Measurements from ENCODE around the gene MAN2B1.
A peak's percentile ranks its signal among the peaks of the same experiment; 100 is the strongest.
"Not testable (repeated sequence)": the region's sequence is repeated elsewhere in the genome, so short reads cannot be mapped to it uniquely, and the experiment has no call there.

The MAN2B1 gene

DNA sequence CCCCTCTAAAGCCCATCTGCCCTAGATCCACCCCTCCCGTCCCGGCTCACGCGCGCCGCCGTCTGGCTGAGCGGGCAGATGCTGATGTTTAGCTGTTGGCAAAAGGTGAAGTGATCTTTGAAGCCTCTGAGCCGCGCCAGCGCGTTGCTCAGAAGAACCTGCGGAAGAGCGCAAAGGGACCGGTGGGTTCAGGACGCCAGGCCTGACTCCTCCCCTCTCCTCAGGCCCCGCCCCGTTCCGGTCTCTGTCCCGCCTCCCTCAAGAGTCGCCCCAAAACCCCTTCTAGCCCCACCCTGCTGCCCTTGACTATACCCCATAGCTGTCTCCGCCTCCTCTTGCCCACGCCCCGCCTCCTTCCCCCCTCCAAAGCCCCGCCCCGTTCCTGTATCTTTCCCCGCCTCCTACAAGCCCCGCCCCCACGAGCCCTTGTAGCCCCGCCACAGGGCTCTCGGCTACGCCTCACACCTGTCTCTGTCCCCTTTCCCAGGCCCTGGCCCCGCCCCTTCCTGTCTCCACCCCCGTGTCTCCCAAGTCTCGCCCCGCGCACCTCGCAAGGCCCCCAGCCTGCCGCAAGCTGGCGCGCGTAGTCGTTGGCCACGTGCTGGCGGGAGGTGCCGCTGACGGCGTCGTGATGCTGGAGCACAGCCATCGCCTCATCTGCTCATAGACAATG lies 9.5 kb downstream of the MAN2B1 start:
- no peak for DNase-seq

DNA sequence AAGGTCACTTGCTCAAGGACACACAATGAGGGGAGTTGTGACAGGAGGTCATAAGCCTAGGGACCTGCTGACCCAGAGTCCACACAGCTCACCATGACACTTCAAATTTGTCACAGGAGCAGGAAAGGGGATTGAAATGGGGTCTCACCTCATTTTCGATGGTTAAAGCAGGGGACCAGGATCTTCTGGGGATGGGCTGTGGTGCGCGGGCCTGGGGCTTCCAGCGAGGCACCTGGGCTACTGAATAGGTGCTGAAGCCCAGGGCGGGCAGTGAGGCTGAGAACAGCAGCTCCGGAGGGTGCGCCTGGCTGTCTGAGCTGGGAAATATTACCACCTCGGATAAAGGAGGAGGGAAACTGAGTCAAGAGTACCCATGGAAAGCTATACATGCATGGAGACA lies 11.0 kb downstream of the MAN2B1 start:
- no peak for DNase-seq

DNA sequence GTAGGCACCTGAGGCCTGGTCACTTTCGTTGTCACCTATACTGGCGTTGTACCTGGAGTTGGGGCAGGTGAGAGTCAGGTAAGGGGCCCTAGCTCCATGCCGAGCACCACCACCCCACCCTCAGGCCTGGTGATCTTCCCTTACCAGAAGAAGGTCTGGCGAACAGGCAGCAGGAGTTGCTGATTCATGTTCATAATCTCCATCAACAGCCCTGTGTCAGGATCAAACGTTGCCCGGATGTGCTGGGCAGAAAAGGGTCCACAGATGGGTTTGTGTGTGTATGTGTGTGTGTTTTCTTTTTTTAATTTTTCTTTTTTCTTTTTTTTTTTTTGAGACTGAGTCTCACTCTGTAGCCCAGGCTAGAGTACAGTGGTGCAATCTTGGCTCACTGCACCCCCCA lies 14.3 kb downstream of the MAN2B1 start:
- no peak for DNase-seq

DNA sequence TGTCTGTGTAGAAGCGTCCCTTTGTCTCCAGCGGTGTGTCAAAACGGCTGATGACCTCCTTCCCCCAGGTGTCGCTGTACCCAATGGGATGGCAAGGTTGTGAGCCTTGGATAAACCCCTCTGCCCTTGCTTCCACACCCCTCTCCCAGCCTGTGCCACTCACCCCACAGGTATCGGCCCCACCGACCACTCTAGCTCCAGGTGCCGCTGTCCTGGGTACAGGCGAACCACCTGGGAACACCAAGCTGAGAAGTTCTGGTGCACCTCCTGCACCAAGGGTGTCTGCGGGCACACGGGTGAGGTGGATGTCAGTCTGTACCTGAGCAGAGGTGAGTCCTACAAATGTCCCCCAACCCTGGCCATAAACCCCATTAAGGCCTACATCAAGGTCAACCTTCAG lies 16.6 kb downstream of the MAN2B1 start:
- DNase-seq, result no peak

DNA sequence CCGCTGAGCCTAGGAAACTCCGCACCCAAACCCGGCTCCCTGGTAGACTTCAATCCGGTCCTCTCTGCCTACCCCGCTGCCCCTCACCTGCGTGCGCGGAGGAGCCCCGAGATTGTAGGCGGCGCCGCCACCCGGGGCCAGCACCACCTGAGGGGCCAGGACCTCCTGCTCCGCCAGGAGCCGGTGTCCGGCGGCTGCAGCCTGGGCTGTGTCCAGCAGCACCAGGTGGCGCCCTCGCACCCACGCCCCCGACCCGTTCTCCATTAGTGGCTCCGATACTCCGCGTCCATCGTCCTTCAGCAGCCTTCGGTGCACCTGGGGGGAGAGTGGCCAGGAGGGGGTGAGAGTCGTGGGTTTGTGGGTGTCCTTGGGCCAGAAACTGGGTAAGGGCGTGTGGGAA lies 18.5 kb downstream of the MAN2B1 start:
- no peak for DNase-seq

DNA sequence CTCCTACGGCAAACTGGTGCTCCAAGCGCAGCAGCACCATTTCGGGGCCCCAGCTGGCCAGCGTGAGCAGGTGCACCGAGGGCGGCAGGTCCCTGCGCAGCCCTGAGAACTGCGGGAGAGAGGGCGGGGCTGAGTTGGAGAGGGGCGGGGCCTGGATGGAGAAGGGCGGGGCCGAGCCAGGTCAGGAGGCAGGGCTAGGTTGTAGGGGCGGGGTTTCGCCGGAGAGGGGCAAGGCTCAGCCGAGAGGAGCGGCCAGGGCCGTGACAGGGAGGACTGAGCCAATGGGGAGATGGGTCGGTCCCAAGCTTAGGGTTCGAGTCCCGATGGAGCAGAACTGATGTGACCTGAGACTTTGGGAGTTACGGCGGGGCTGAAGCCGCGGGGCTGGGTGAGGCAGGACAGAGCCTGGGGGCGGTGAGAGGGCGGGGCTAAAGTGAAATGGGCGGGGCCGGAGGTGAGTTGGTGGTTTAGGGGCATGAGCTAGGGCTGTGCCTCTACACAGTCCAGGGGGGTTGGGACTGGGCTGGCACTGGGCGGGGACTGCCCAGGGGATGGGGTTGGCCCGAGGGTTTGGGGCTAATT lies 19.0 kb downstream of the MAN2B1 start:
- DNase-seq, result peak; percentile 24

DNA sequence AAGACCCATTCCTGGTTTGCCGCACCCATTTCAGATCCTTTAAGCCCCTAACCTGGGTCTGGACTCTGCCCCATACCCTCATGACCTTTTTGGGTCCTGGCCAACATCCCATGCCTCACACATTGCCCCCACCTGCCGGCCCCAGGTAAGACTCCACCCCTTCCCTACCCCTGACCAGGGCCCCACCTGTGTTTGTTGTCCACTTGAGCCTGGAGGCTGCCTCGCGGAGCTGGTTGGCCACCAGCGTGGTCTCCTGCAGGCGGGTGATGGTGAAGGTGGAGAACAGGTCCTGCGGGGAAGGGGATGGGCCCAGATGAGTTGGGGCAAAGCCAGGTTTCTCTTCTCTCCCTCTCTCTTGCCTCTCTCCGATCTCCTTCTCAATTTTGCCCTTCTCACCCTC lies 19.5 kb downstream of the MAN2B1 start:
- no peak for DNase-seq

DNA sequence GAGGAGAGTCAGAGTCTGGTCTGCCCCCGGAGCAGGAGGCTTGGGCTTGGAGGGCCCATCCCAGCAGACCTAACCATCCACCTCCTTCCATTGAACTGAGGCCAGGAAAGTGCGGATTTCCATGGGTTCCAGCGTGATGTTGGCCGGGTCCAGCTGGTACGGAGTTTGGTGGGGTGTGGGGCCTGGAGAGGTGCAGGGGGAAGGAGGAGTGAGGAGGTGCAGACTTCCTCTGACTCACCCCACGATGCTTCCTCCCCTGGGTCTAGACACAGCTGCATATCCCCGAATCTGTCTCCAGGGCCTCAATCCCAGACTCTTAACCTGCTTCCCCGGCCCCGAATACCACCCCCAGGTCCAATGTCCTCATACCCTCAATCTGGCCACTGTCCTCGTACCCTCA lies 20.0 kb downstream of the MAN2B1 start:
- no peak for DNase-seq

DNA sequence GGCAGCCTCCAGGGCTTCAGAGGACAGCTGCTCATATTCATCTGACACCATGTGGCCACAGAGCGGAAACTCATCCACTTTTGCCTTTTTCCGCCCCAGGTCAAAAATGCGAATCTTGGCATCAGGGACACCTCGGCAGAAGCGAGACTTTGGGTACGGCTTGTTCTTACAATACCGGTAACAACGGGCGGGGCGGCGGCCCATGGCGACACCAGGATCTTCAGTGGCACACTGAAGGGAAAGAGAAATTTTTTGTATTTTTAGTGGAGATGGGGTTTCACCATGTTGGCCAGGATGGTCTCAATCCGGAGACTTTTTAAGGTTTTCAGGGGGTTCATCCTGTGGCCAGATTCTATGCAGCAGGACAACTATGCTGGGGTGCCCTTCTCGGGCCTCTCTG lies 22.8 kb downstream of the MAN2B1 start:
- not testable (repeated sequence) for DNase-seq

DNA sequence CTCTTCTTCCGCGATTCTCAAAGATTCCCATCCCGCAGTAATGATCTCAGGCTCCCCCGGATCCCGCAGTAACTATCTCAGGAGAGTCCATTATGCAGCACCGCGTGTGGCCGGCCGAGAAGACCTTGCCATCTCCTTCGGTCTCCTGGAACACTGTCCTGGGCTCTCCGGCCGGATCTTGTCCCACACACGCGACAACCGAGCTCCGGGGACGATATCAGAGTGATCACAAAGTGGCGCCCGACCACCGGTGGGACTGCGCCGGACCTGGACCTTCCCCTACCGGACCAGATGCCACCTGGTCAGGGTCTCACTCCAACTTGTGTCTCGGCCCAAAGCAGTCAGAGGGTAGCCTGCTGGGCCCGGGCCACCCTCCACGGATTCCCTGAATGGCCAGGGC lies 24.0 kb downstream of the MAN2B1 start:
- DNase-seq, result no peak

DNA sequence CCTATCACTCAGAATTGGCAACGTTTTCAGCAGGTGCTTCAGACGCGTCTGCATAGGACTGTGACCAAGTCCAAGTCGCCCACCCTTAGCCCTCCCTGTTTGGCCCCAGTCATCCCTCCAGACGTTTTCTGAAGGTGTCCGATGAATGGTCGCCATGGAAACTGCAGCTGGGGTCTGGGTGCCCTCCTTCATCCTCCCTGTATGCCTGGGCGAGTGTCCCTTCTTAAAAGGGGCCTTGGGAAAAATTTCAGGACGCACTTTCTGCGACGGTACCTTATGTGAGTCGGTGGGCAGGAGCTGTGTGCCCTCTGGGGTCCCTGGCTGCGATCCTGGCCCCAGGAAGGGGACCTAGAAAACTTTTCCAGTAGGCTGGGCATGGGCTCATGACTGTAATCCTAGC lies 25.1 kb downstream of the MAN2B1 start:
- DNase-seq, result no peak

DNA sequence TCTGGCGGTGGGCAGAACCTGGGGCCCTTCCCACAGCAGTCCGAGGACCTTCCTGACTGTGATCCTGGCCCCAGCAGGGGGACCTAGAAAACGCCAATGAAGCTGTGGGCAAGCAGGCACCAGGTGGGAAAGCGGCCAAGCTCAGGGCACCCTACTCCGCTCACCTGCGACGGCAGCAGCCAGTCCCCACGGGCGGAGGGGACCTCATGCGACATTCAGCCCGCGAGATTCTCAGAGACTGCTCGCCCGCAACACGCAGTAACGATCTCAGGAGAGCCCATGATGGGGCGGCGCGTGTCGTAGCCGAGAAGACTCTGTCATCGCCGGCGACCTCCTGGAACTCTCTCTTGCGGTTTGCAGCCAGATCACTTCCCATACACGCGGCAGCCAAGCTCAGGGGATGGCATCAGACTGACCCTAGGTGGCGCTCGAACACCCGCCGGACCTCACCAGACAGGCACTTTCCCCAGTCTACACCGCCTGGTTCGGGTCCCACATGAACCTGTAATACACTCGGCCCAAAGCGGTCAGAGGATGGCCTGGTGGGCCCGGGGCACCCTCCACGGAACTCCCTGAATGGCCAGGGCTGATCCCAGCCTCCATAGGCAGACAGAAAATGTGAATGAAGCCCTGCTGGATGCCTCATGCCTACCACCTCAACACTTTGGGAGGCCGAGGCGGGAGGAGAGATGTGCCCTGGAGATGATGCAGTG lies 26.5 kb downstream of the MAN2B1 start:
- peak; percentile 76 for DNase-seq

DNA sequence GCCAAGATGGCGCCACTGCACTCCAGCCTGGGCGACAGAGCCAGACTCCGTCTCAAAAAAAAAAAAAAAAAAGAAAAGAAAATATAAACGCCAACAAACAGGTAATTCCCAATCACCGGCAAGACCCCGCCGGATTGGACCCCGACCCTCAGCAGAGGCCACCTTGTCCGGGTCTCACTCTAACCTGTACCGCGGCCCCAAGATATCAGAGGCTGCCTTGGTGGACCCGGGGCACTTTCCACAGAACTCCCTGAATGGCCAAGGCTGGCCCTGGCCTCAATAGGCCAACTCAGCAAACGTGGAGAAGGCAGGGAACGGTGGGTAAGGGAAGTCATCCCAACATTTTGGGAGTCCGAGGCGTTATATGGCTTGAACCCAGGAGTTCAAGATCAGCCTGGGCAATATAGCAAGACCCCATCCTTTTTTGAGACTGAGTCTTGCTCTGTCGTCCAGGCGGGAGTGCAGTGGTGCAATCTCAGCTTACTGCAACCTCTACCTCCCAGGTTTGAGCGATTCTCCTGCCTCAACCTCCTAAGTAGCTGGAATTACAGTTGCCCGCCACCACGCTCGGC lies 27.8 kb downstream of the MAN2B1 start:
- no peak for DNase-seq

DNA sequence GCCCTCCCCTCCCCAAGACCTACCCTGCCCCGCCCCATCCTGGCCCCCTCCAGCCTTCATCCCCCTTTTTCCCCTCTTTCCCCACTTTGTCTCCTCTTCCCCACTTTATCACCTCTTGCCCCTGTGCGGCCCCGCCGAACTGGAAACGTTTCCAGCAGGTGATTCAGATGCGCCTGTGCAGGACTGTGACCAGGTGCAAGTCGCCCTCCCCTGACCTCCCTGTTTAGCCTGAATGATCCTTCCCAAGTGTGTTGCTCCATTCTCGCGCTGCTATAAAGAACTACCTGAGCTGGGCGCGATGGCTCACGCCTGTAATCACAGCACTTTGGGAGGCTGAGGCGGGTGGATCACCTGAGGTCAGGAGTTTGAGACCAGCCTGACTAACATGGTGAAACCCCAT lies 29.9 kb downstream of the MAN2B1 start:
- DNase-seq, result no peak

DNA sequence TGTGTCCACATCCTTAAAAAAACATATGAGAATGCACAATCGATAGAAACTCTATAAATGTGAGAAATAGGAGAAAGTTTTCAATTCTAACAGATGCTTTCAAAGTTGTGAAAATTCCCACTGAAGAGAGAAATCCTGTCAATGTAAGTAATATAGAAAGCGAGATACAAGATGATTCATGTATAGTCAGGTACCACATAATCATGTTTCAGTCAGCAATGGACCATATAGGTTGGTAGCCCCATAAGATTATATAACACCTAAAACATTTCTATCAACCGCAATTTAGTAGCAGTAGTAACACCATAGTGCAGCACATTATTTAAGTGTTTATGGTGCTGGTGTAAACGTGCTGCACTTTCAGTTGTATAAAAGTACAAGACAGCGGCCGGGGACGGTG lies 37.3 kb downstream of the MAN2B1 start:
- DNase-seq, result no peak

DNA sequence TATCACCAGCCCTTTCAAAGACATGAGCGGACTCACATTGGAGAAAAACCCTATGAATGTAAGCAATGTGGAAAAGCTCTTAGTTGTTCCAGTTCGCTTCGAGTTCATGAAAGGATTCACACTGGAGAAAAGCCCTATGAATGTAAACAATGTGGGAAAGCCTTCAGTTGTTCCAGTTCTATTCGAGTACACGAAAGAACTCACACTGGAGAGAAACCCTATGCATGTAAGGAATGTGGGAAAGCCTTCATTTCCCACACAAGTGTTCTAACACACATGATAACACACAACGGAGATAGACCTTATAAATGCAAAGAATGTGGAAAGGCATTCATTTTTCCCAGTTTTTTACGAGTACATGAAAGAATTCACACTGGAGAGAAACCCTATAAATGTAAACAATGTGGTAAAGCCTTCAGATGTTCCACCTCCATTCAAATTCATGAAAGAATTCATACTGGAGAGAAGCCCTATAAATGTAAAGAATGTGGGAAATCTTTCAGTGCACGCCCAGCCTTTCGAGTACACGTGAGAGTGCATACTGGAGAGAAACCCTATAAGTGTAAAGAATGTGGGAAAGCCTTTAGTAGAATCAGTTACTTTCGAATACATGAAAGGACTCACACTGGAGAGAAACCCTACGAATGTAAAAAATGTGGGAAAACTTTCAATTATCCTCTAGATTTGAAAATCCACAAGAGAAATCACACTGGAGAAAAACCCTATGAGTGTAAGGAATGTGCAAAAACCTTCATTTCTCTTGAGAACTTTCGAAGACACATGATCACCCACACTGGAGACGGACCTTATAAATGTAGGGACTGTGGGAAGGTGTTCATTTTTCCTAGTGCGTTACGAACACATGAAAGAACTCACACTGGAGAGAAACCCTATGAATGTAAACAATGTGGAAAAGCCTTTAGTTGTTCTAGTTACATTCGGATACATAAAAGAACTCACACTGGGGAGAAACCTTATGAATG lies 38.2 kb downstream of the MAN2B1 start:
- DNase-seq, result peak; percentile 28

DNA sequence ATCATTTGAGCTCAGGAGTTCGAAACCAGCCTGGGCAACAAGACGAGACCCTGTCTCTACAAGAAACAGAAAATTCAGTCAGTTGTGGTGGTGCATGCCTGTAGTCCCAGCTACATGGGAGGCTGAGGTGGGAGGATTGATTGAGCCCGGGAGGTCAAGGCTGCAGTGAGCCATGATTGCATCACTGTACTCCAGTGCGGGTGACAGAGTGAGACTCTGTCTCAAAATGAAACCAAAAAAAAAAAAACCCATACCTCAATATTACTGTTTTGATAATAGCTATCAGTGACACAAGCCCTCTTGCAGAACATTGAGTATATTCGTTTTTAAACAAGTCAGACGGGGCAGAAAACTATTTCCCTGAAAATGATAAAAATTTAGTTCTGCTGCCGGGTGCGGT lies 39.6 kb downstream of the MAN2B1 start:
- no peak for DNase-seq

DNA sequence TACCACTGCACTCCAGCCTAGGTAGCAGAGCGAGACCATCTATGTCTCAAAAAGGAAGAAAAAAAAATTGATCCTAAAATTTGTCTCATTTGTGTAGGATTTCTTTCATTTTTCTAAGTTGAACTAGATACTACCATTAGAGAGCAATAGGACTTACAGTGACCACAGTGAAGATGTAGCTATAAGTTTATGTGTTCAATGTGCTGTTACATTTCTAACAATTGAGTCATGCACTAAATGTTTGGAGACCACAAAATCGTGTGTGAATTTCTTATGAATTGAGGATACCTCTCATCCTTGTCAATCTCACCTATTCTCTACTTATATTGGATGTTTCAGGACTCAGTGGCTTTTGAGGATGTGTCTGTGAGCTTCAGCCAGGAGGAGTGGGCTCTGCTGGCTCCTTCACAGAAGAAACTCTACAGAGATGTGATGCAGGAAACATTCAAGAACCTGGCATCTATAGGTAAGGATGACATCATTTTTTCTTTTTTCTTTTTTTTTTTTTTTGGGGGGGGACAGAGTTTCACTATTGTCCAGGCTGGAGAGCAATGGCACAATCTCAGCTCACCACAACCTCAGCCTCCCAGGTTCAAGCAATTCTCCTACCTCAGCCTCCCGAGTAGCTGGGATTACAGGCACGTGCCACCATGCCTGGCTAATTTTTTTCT lies 43.0 kb downstream of the MAN2B1 start:
- DNase-seq, result no peak

DNA sequence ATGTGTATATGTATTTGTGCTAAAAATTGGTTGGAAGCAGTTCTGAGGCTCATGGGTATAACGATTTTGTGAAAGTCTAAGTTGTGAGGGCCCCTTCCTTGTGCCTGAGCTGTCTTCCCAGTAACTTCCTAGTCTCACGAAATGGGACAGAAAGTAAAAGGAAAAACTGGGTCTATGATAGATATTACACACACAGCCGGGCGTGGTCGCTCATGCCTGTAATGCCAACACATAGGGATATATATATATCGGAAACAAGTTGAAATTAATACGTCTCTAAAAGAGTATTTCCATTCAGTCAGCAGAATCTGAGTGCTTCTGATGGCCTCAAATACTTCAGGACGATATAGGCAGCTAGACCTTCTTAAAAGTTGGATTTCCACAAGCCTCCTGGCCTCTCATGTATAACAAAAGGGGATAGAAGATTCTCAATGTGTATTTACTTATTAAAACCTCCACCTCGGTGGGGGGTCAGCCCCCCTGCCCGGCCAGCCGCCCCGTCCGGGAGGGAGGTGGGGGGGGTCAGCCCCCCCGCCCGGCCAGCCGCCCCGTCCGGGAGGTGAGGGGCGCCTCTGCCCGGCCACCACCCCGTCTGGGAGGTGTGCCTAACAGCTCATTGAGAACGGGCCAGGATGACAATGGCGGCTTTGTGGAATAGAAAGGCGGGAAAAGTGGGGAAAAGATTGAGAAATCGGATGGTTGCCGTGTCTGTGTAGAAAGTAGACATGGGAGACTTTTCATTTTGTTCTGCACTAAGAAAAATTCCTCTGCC lies 45.1 kb downstream of the MAN2B1 start:
- DNase-seq, result not testable (repeated sequence)

DNA sequence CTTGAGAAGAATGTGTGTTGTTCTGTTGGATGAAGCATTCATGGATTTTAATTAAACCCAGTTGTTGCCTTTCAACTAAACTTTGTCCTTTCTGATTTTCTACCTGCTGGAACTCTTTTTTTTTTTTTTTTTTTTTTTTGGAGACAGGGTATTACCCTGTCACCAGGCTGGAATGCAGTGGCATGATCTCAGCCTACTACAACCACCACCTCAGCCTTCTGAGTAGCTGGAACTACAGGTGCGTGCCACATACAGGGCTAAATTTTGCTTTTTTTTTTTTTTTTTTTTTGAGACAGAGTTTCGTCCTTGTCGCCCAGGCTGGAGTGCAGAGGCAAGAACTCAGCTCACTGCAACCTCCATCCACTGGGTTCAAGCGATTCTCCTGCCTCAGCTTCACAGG lies 48.9 kb downstream of the MAN2B1 start:
- no peak for DNase-seq

DNA sequence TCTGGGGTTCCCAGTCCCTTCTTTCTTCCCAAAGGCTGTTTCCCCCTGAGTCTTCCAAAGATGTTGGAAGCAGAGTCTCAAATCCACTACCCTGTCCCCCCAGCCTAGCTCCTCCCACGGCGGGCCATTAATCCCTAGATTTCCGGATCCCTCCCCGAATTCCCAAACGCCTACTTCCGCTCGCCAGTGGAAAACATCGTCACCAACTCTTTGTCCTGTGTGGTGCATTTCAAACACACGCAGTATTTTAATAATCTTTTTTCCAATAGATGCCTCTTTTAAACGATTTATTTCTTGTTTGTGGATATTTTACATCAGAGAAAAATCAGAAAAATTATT lies 55.2 kb downstream of the MAN2B1 start:
- DNase-seq, result peak; percentile 71
